HUDEP-2 (cell line): Measurements from ENCODE around the gene CDC14A.

Experiments used
- DNase-seq, 76 experiments: peaks; one replicate each; lab custom pipeline; 2025; ENCODE audit not compliant: unreplicated experiment in 76 of 76; lab: John Stamatoyannopoulos, UW

Gene CDC14A

GRCh38 chr1:100565937-100566699 lies 213.8 kb downstream of the CDC14A start:
- no peak for DNase-seq

- DNase-seq, result no peak
These were observed 214.8 kb downstream of the CDC14A start for GRCh38 chr1:100567062-100567461.
